ENCODE results near the gene CIDEB.
"Not testable (repeated sequence)": the region's sequence is repeated elsewhere in the genome, so short reads cannot be mapped to it uniquely, and the experiment has no call there.

Gene CIDEB

GRCh38 chr14:24330973-24331674 is 23.3 kb upstream of the CIDEB start:
- no peak overlapping the region for H3K4me3 ChIP-seq (ENCODE audit: low read depth, low read length)
- TF ChIP-seq CTCF (IDR thresholded peaks at IDR 0.05; ENCODE audit: low read depth, low read length), result no peak

GRCh38 chr14:24329736-24330135 is 22.0 kb upstream of the CIDEB start:
- no peak for TF ChIP-seq CTCF (IDR thresholded peaks at IDR 0.05; ENCODE audit: low read depth, low read length)
- H3K4me3 ChIP-seq (ENCODE audit: low read depth, low read length), result no peak overlapping the region

- no peak for TF ChIP-seq CTCF (IDR thresholded peaks at IDR 0.05; ENCODE audit: low read depth, low read length)
- no peak overlapping the region for H3K4me3 ChIP-seq (ENCODE audit: low read depth, low read length)
Measured at GRCh38 chr14:24329073-24329663, 21.4 kb upstream of the CIDEB start.

GRCh38 chr14:24327914-24328313 is 20.1 kb upstream of the CIDEB start:
- TF ChIP-seq CTCF (IDR thresholded peaks at IDR 0.05; ENCODE audit: low read depth, low read length), result peak; percentile 32

GRCh38 chr14:24327303-24327702 is 19.5 kb upstream of the CIDEB start:
- H3K4me3 ChIP-seq (ENCODE audit: low read depth, low read length), result no peak overlapping the region
- TF ChIP-seq CTCF (IDR thresholded peaks at IDR 0.05; ENCODE audit: low read depth, low read length), result no peak

More at GRCh38 chr14:24327914-24328313, 20.1 kb upstream of the CIDEB start:
- not testable (repeated sequence) for H3K4me3 ChIP-seq (ENCODE audit: low read depth, low read length)

- no peak overlapping the region for H3K4me3 ChIP-seq (ENCODE audit: low read depth, low read length)
- no peak for TF ChIP-seq CTCF (IDR thresholded peaks at IDR 0.05; ENCODE audit: low read depth, low read length)
Measured at GRCh38 chr14:24325963-24326362, 18.2 kb upstream of the CIDEB start.

GRCh38 chr14:24325041-24325530 is 17.3 kb upstream of the CIDEB start:
- H3K4me3 ChIP-seq (ENCODE audit: low read depth, low read length), result no peak overlapping the region
- no peak for TF ChIP-seq CTCF (IDR thresholded peaks at IDR 0.05; ENCODE audit: low read depth, low read length)
